Skin epidermis (tissue), 12 donors: ENCODE results near the gene MED10.

Experiments
- H3K27ac ChIP-seq, 21 experiments: fragments of 200-600 bp; sonication (generic) in 11 of 21; one replicate each; pipeline ENCODE4 v1.5.0; 2020; ENCODE audit warnings: mild to moderate bottlenecking in 3 of 21, inconsistent platforms in 2 of 21, moderate library complexity in 2 of 21
- H3K4me3 ChIP-seq, 7 experiments: fragments of 200-600 bp; sonication (generic) in 2 of 7; one replicate each; pipeline ENCODE4 v1.5.0; 2020; ENCODE audit warnings: inconsistent platforms in 2 of 7, mild to moderate bottlenecking in 2 of 7, moderate library complexity in 1 of 7

The MED10 gene

DNA sequence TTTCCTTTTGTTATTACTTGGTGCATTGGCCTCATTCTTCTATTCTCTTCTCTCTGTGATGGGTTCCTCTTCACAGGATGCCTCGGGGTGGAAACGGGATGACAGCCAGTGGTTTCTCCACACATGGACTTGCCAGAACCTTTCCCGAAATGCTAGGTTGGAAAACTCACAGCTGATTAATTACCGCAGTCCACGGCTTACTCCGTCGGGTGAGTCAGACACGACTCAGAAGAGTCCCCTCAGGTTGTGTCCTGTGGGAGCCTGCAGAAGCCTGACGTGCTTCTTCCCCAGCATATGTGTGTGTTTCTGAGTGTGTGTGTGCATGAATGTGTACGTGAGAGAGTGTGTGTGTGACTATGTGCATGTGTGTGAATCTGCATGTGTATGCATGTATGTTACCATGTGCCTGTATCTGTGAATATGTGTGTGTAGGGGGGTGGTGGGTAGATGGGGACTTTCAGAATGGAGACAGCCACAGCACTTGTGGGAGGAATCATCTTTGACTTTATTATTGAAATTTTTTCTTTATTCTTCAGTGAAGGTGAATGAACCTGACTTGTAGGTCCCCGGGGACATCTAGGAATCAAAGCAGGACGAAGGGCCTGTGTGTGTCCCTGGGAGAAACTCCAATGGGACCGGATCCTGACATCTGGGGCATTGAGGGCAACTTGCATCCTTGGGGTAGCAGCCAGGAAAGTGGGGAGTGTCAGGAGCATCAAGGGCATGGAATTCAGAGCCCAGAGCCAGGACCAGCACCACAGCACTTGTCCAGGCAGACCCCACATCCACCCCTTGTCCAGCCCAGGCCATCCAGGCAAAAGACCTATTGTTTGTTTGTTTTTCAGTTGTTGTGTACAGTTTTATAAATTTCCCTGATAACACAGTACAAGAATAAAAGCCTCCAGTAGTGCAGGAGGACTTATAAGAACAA lies 21.9 kb upstream of the MED10 start:
- H3K27ac ChIP-seq = peak overlapping the region in 2 of 21 experiments; percentile 48 to 50
- H3K4me3 ChIP-seq = no peak overlapping the region

DNA sequence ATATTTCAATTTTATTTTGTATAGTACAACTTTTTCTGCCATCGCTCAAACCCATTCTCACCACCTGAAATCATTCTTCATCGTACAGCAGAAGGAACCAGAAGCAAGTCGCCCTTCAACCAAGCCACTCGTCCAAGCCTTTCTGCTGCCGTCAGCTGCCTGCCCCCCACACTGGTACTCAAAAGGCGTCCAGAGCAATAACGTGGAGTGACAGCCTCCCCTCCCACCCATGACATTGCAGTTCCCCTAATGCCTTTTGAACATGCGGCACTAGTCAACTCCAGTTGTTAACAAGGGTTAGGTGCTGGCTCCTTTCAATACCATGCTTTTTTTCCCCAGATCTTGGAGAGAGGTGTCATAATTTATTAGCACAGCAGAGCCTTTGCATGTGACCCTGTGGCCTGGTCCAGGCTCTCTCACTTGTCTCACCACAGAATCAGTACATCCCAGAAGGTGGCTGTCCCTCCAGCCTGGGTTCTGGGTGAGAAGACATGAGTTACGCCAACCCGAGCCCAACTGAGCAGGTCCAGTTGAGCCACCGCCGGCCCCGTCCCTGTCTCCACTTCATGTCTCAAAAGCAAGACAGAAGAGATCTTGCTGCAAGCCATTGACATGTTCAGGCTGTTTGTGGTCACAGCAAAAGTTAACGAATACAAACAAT lies 20.4 kb upstream of the MED10 start:
- no peak overlapping the region for H3K27ac ChIP-seq
- H3K4me3 ChIP-seq = no peak overlapping the region

GRCh38 chr5:6397536-6398269 lies 19.4 kb upstream of the MED10 start:
- Histone ChIP-seq H3K27ac (no peak overlapping the region), H3K4me3 (no peak overlapping the region)

DNA sequence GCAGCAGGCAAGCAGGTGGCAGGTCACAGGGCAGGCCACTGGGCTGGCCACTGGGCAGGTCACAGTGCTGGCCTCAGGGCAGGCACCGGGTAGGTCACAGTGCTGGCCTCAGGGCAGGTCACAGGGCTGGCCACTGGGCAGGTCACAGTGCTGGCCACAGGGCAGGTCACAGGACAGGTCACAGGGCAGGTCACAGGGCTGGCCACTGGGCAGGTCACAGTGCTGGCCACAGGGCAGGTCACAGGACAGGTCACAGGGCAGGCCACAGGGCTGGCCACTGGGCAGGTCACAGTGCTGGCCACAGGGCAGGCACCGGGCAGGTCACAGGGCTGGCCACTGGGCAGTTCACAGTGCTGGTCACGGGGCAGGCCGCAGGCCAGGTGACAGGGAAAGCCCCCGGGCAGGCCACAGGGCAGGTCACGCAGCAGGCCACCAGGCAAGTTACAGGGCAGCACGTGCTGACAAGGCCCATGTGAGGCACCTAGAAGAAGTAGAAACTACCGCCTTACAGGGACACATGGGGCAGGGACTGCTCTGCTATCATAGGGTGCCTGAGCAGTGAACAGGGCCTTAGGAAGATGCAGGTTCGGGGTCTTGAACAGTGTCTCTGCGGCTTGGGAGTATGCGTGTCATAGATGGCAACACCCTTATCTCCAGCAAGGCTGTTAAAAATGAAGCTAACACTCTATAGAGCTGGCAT lies 18.6 kb upstream of the MED10 start:
- Histone ChIP-seq H3K27ac (no peak overlapping the region), H3K4me3 (no peak overlapping the region)

GRCh38 chr5:6396043-6396442 lies 17.7 kb upstream of the MED10 start:
- no peak overlapping the region for H3K27ac ChIP-seq
- no peak overlapping the region for H3K4me3 ChIP-seq

- no peak overlapping the region for H3K4me3 ChIP-seq
- no peak overlapping the region for H3K27ac ChIP-seq
Observed at GRCh38 chr5:6395621-6396020, 17.3 kb upstream of the MED10 start.

GRCh38 chr5:6395102-6395445 lies 16.7 kb upstream of the MED10 start:
- Histone ChIP-seq H3K27ac (no peak overlapping the region), H3K4me3 (no peak overlapping the region)

GRCh38 chr5:6394429-6395101 lies 16.2 kb upstream of the MED10 start:
- Histone ChIP-seq H3K4me3 (no peak overlapping the region), H3K27ac (no peak overlapping the region)

- Histone ChIP-seq H3K4me3 (no peak overlapping the region), H3K27ac (no peak overlapping the region)
Observed at GRCh38 chr5:6393596-6394194, 15.3 kb upstream of the MED10 start.

DNA sequence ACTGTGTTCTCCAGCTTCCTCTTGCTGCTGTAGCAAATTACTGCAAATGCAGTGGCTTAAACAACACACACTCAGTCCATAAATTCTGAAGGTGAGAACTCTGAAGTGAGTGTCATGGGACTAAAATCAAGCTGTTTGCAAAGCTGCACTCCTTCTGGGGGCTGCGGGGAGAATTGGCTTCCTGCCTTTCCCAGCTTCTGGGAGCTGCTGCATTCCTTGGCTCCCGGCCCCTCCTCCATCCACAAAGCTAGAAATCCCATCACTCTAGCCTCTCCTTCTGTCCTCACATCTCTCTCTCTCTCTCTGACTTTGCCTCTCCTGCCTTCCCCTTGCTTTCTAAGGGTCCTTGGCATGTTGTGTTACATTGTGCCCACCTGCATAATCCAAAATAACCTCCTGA lies 14.2 kb upstream of the MED10 start:
- no peak overlapping the region for H3K4me3 ChIP-seq
- H3K27ac ChIP-seq = no peak overlapping the region

GRCh38 chr5:6391151-6391550 lies 12.8 kb upstream of the MED10 start:
- Histone ChIP-seq H3K27ac (no peak overlapping the region), H3K4me3 (no peak overlapping the region)

GRCh38 chr5:6389946-6390530 lies 11.7 kb upstream of the MED10 start:
- Histone ChIP-seq H3K27ac (no peak overlapping the region), H3K4me3 (no peak overlapping the region)

DNA sequence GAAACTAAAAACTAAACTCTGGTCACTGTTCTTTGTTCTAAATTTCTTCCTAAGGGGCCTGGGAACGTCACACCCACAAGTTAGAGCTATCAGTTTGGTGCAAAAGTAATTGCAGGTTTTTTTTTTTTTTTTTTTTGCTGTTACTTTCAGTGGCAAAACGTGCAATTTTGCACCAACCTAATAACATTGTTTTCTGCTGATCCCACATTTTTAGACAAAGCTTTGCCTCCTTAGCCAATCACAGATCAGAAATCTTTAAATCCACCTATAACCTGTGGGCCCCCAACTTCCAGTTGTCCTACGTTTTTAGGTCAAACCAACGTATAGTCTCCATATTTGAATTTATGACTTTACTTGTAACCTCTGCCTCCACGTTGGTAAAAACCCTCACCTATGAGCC lies 11.1 kb upstream of the MED10 start:
- H3K27ac ChIP-seq = no peak overlapping the region
- H3K4me3 ChIP-seq = no peak overlapping the region

GRCh38 chr5:6387970-6388369 lies 9.6 kb upstream of the MED10 start:
- Histone ChIP-seq H3K27ac (no peak overlapping the region), H3K4me3 (no peak overlapping the region)

- H3K4me3 ChIP-seq = no peak overlapping the region
- no peak overlapping the region for H3K27ac ChIP-seq
Observed at GRCh38 chr5:6386271-6386670, 7.9 kb upstream of the MED10 start.

DNA sequence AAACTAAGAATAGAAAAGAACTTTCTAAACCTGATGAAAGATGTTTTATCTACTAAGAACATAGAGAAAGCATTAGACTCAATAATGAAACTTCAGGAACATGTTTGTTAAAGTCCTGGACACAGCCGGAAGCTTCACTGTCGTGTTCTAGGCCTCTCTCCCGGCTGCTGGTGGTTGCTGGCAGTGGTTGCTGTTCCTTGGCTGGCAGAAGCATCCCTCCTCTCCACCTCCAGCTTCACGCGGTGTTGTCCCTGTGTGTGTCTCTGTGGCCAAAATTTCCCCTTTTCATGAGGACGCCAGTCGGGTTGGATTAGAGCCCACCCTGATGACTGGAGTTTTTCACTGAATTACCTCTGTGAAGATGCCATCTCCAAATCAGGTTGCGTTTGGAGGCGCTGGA lies 6.5 kb upstream of the MED10 start:
- Histone ChIP-seq H3K27ac (no peak overlapping the region), H3K4me3 (no peak overlapping the region)

DNA sequence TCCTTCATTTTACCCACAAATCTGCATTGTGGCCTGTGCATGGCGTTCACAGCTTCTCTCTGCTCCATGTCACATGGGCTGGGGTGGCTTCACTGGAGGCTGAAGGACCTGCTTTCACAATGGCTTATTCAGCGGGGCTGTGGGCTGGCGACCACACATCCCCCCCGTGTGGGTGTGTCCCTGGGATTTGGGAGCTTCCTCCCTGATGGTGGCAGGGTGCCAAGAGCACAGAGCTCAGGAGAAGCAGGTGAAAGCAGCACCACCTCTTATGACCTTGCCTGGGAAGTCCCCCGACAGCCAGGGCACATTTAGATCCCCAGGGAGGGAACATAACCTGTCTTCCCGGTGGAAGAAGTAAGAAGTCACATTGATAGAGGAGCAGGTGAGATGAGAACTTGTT lies 5.0 kb upstream of the MED10 start:
- no peak overlapping the region for H3K4me3 ChIP-seq
- H3K27ac ChIP-seq = no peak overlapping the region

GRCh38 chr5:6379246-6379645 lies 899 bp upstream of the MED10 start:
- H3K4me3 ChIP-seq = peak overlapping the region in 1 of 7 experiments; percentile 86
- H3K27ac ChIP-seq = peak overlapping the region in 4 of 21 experiments; percentile 95 to 97 (median 96)

- H3K27ac ChIP-seq = peak overlapping the region in 14 of 21 experiments; percentile 55 to 98 (median 94)
- peak overlapping the region; percentile 77 to 100 (median 97) for H3K4me3 ChIP-seq
Observed at GRCh38 chr5:6378766-6379103, 388 bp upstream of the MED10 start.
